Measurements from ENCODE around the gene SATB1.
"Not testable (repeated sequence)": the region's sequence is repeated elsewhere in the genome, so short reads cannot be mapped to it uniquely, and the experiment has no call there.

The SATB1 gene

GRCh38 chr3:18454766-18455165 is 29.6 kb upstream of the SATB1 start:
- Histone ChIP-seq H3K4me2 (ENCODE audit: insufficient read depth, low read length, poor library complexity, severe bottlenecking) (no peak overlapping the region), H3K4ac (ENCODE audit: low read length) (no peak overlapping the region), H3K4me3 (ENCODE audit: low read length in 2 of 2) (no peak overlapping the region), H3K27me3 (ENCODE audit: control insufficient read depth in 3 of 3, insufficient read depth in 3 of 3, low read depth in 1 of 3, low read length in 3 of 3) (no peaks in the 10 kb centered on the region), H2BK120ac (ENCODE audit: low read depth, low read length) (no peak overlapping the region), H2AK5ac (ENCODE audit: low read depth, low read length) (no peak overlapping the region), H4K8ac (ENCODE audit: low read depth, low read length) (no peak overlapping the region), H3K4me1 (ENCODE audit: control insufficient read depth in 2 of 2, insufficient read depth in 1 of 2, low read depth in 1 of 2, low read length in 2 of 2) (no peaks in the 10 kb centered on the region), H2BK5ac (ENCODE audit: low read length) (no peak overlapping the region), H4K91ac (ENCODE audit: low read depth, low read length, poor library complexity) (no peak overlapping the region), H3K27ac (replicated peaks; ENCODE audit: low read length) (no peak overlapping the region), H3K14ac (ENCODE audit: low read length) (no peak overlapping the region), H3K36me3 (replicated peaks in 1 of 2; ENCODE audit: control insufficient read depth in 2 of 2, insufficient read depth in 2 of 2, low read length in 2 of 2) (no peaks in the 10 kb centered on the region), H3K23ac (ENCODE audit: low read depth, low read length, poor library complexity) (no peak overlapping the region), H3K9me3 (replicated peaks in 1 of 2; ENCODE audit: control insufficient read depth in 2 of 2, insufficient read depth in 1 of 2, low read depth in 1 of 2, low read length in 2 of 2) (no peaks in the 10 kb centered on the region), H3K18ac (ENCODE audit: low read length) (no peak overlapping the region), H2BK15ac (ENCODE audit: low read length) (no peak overlapping the region), H2BK12ac (ENCODE audit: low read length) (no peak overlapping the region), H3K79me1 (ENCODE audit: low read depth, low read length) (no peaks in the 10 kb centered on the region), H2AFZ (ENCODE audit: low read length) (no peak overlapping the region), H3K9ac (ENCODE audit: low read depth, low read length, poor library complexity) (no peak overlapping the region)
- no peak for DNase-seq (ENCODE audit: low spot score)
- WGBS, 2 donors (ENCODE audit: extremely low coverage in 2 of 2, insufficient read length in 2 of 2, insufficient replicate concordance in 1 of 2) = no CpG with 5 or more reads among the region's 2 CpGs

GRCh38 chr3:18449618-18450017 is 24.5 kb upstream of the SATB1 start:
- H3K4me1 ChIP-seq (ENCODE audit: control insufficient read depth in 2 of 2, insufficient read depth in 1 of 2, low read depth in 1 of 2, low read length in 2 of 2); H3K4me3 ChIP-seq (ENCODE audit: low read length in 2 of 2); H3K36me3 ChIP-seq (replicated peaks in 1 of 2; ENCODE audit: control insufficient read depth in 2 of 2, insufficient read depth in 2 of 2, low read length in 2 of 2); H3K18ac ChIP-seq (ENCODE audit: low read length); H2BK120ac ChIP-seq (ENCODE audit: low read depth, low read length); H4K8ac ChIP-seq (ENCODE audit: low read depth, low read length); H3K14ac ChIP-seq (ENCODE audit: low read length); H3K9me3 ChIP-seq (replicated peaks in 1 of 2; ENCODE audit: control insufficient read depth in 2 of 2, insufficient read depth in 1 of 2, low read depth in 1 of 2, low read length in 2 of 2); H3K4me2 ChIP-seq (ENCODE audit: insufficient read depth, low read length, poor library complexity, severe bottlenecking); H2BK12ac ChIP-seq (ENCODE audit: low read length); H4K91ac ChIP-seq (ENCODE audit: low read depth, low read length, poor library complexity); H3K27ac ChIP-seq (replicated peaks; ENCODE audit: low read length); H3K79me1 ChIP-seq (ENCODE audit: low read depth, low read length); H3K23ac ChIP-seq (ENCODE audit: low read depth, low read length, poor library complexity); H2BK5ac ChIP-seq (ENCODE audit: low read length); H2AFZ ChIP-seq (ENCODE audit: low read length); H2BK15ac ChIP-seq (ENCODE audit: low read length); H3K4ac ChIP-seq (ENCODE audit: low read length); H3K9ac ChIP-seq (ENCODE audit: low read depth, low read length, poor library complexity); H2AK5ac ChIP-seq (ENCODE audit: low read depth, low read length); DNase-seq (ENCODE audit: low spot score): not testable (repeated sequence)
- H3K27me3 ChIP-seq (ENCODE audit: control insufficient read depth in 3 of 3, insufficient read depth in 3 of 3, low read depth in 1 of 3, low read length in 3 of 3) = peaks cover 0 to 26% (median 5%) of the 10 kb centered on the region in 3 experiments
- WGBS, 2 donors (ENCODE audit: extremely low coverage in 2 of 2, insufficient read length in 2 of 2, insufficient replicate concordance in 1 of 2) = no CpG with 5 or more reads among the region's 6 CpGs

GRCh38 chr3:18447720-18448119 is 22.6 kb upstream of the SATB1 start:
- Histone ChIP-seq H3K4me1 (ENCODE audit: control insufficient read depth in 2 of 2, insufficient read depth in 1 of 2, low read depth in 1 of 2, low read length in 2 of 2) (peaks cover 6% of the 10 kb centered on the region in 2 donors), H2BK5ac (ENCODE audit: low read length) (no peak overlapping the region), H2BK15ac (ENCODE audit: low read length) (no peak overlapping the region), H3K36me3 (replicated peaks in 1 of 2; ENCODE audit: control insufficient read depth in 2 of 2, insufficient read depth in 2 of 2, low read length in 2 of 2) (no peaks in the 10 kb centered on the region), H4K91ac (ENCODE audit: low read depth, low read length, poor library complexity) (no peak overlapping the region), H3K9me3 (replicated peaks in 1 of 2; ENCODE audit: control insufficient read depth in 2 of 2, insufficient read depth in 1 of 2, low read depth in 1 of 2, low read length in 2 of 2) (no peaks in the 10 kb centered on the region), H2BK12ac (ENCODE audit: low read length) (no peak overlapping the region), H3K79me1 (ENCODE audit: low read depth, low read length) (no peaks in the 10 kb centered on the region), H2AK5ac (ENCODE audit: low read depth, low read length) (no peak overlapping the region), H3K9ac (ENCODE audit: low read depth, low read length, poor library complexity) (no peak overlapping the region), H3K27ac (replicated peaks; ENCODE audit: low read length) (no peak overlapping the region), H3K4ac (ENCODE audit: low read length) (no peak overlapping the region), H3K27me3 (ENCODE audit: control insufficient read depth in 3 of 3, insufficient read depth in 3 of 3, low read depth in 1 of 3, low read length in 3 of 3) (peaks cover 3 to 44% (median 23%) of the 10 kb centered on the region in 3 experiments), H2AFZ (ENCODE audit: low read length) (no peak overlapping the region), H3K4me3 (ENCODE audit: low read length in 2 of 2) (no peak overlapping the region), H3K23ac (ENCODE audit: low read depth, low read length, poor library complexity) (no peak overlapping the region), H3K14ac (ENCODE audit: low read length) (no peak overlapping the region), H3K4me2 (ENCODE audit: insufficient read depth, low read length, poor library complexity, severe bottlenecking) (no peak overlapping the region), H2BK120ac (ENCODE audit: low read depth, low read length) (no peak overlapping the region), H3K18ac (ENCODE audit: low read length) (no peak overlapping the region), H4K8ac (ENCODE audit: low read depth, low read length) (no peak overlapping the region)
- DNase-seq (ENCODE audit: low spot score) = no peak

GRCh38 chr3:18446149-18446825 is 21.1 kb upstream of the SATB1 start:
- Histone ChIP-seq H2BK15ac (ENCODE audit: low read length) (no peak overlapping the region), H4K91ac (ENCODE audit: low read depth, low read length, poor library complexity) (no peak overlapping the region), H3K27ac (replicated peaks; ENCODE audit: low read length) (no peak overlapping the region), H3K4me2 (ENCODE audit: insufficient read depth, low read length, poor library complexity, severe bottlenecking) (no peak overlapping the region), H2BK5ac (ENCODE audit: low read length) (no peak overlapping the region), H3K18ac (ENCODE audit: low read length) (no peak overlapping the region), H3K23ac (ENCODE audit: low read depth, low read length, poor library complexity) (no peak overlapping the region), H3K27me3 (ENCODE audit: control insufficient read depth in 3 of 3, insufficient read depth in 3 of 3, low read depth in 1 of 3, low read length in 3 of 3) (peaks cover 3 to 58% (median 24%) of the 10 kb centered on the region in 3 experiments), H3K79me1 (ENCODE audit: low read depth, low read length) (no peaks in the 10 kb centered on the region), H2BK120ac (ENCODE audit: low read depth, low read length) (no peak overlapping the region), H3K4ac (ENCODE audit: low read length) (no peak overlapping the region), H4K8ac (ENCODE audit: low read depth, low read length) (no peak overlapping the region), H2AK5ac (ENCODE audit: low read depth, low read length) (no peak overlapping the region), H3K4me1 (ENCODE audit: control insufficient read depth in 2 of 2, insufficient read depth in 1 of 2, low read depth in 1 of 2, low read length in 2 of 2) (peaks cover 6% of the 10 kb centered on the region in 2 donors), H3K14ac (ENCODE audit: low read length) (no peak overlapping the region), H2AFZ (ENCODE audit: low read length) (no peak overlapping the region), H3K4me3 (ENCODE audit: low read length in 2 of 2) (no peak overlapping the region), H3K9me3 (replicated peaks in 1 of 2; ENCODE audit: control insufficient read depth in 2 of 2, insufficient read depth in 1 of 2, low read depth in 1 of 2, low read length in 2 of 2) (no peaks in the 10 kb centered on the region), H2BK12ac (ENCODE audit: low read length) (no peak overlapping the region), H3K9ac (ENCODE audit: low read depth, low read length, poor library complexity) (no peak overlapping the region), H3K36me3 (replicated peaks in 1 of 2; ENCODE audit: control insufficient read depth in 2 of 2, insufficient read depth in 2 of 2, low read length in 2 of 2) (no peaks in the 10 kb centered on the region)
- no CpG with 5 or more reads among the region's 7 CpGs for WGBS, 2 donors (ENCODE audit: extremely low coverage in 2 of 2, insufficient read length in 2 of 2, insufficient replicate concordance in 1 of 2)
- DNase-seq (ENCODE audit: low spot score) = no peak
